GM23338 (cell line): ENCODE results near the gene MAP2K1.

Experiments used
- CREB1 ChIP-seq: fragments of 250-450 bp; sonication (Bioruptor Pico); IDR thresholded peaks from 2 replicates; pipeline ENCODE4 v1.5.0; 2020; ENCODE audit warnings: low read depth, mild to moderate bottlenecking, moderate library complexity
- CTCF ChIP-seq, 2 experiments: fragments of 200-600 bp in 1 of 2; sonication (generic) in 1 of 2; conservative IDR thresholded peaks; 2 replicates each; pipeline versions ENCODE4 v1.5.1 to v1.6.1; 2016 to 2017; ENCODE audit warnings: antibody characterized with exemption in 2 of 2, low read depth in 2 of 2, mild to moderate bottlenecking in 2 of 2, moderate library complexity in 1 of 2
- EZH2 ChIP-seq: fragments of 200-600 bp; sonication (generic); IDR thresholded peaks from one replicate; pipeline ENCODE4 v1.8.0; 2017; ENCODE audit warnings: antibody characterized with exemption, mild to moderate bottlenecking, low read depth; ENCODE audit not compliant: unreplicated experiment
- EZH2phosphoT487 ChIP-seq: fragments of 200-600 bp; sonication (generic); IDR thresholded peaks from one replicate; pipeline ENCODE4 v1.8.1; 2018; ENCODE audit warnings: antibody characterized with exemption; ENCODE audit not compliant: unreplicated experiment
- JUNB ChIP-seq: IDR thresholded peaks from one replicate; pipeline ENCODE4 v1.6.1; 2016; ENCODE audit warnings: antibody characterized with exemption; ENCODE audit not compliant: unreplicated experiment
- NANOG ChIP-seq: IDR thresholded peaks from 2 replicates; pipeline ENCODE4 v1.6.1; 2016; ENCODE audit warnings: antibody characterized with exemption, borderline replicate concordance
- POLR2AphosphoS5 ChIP-seq: IDR thresholded peaks from 2 replicates; pipeline ENCODE4 v1.6.1; 2016; ENCODE audit warnings: antibody characterized with exemption, low read depth
- REST ChIP-seq: IDR thresholded peaks from one replicate; pipeline ENCODE4 v1.6.1; 2018; ENCODE audit warnings: antibody characterized with exemption; ENCODE audit not compliant: unreplicated experiment
- STAT1 ChIP-seq: IDR thresholded peaks from one replicate; pipeline ENCODE4 v1.6.1; 2016; ENCODE audit warnings: antibody characterized with exemption; ENCODE audit not compliant: unreplicated experiment
- ZNF114 ChIP-seq: fragments of 250-450 bp; sonication (Bioruptor Pico); IDR thresholded peaks from 2 replicates; pipeline ENCODE4 v1.5.0; 2020; ENCODE audit warnings: mild to moderate bottlenecking, moderate library complexity
- ZNF331 ChIP-seq: fragments of 250-450 bp; sonication (Bioruptor Pico); IDR thresholded peaks from 2 replicates; pipeline ENCODE4 v1.5.0; 2020; ENCODE audit warnings: low read depth, mild to moderate bottlenecking, moderate library complexity

- no peak for TF ChIP-seq CTCF (conservative IDR thresholded peaks at IDR 0.05; ENCODE audit: low read depth in 2 of 2)
- no peak for TF ChIP-seq POLR2AphosphoS5
- no peak for TF ChIP-seq CREB1 (CRISPR knock-in tag)
- no peak for TF ChIP-seq STAT1
- TF ChIP-seq EZH2, result no peak
- TF ChIP-seq JUNB, result no peak
- no peak for TF ChIP-seq EZH2phosphoT487
- TF ChIP-seq REST, result no peak
- no peak for TF ChIP-seq NANOG
- TF ChIP-seq ZNF114 (CRISPR knock-in tag), result no peak
- no peak for TF ChIP-seq ZNF331 (CRISPR knock-in tag)
Observed at GRCh38 chr15:66388576-66388975, 1.9 kb downstream of the MAP2K1 start.
